SU-DHL-6 (cell line): ENCODE measurements around the gene TRDMT1.

Source experiments
- H2AFZ ChIP-seq: fragments of 200-600 bp; sonication (generic); 2 replicates; pipeline ENCODE4 v1.6.1; 2014; ENCODE audit warnings: low read depth, mild to moderate bottlenecking, moderate library complexity, mixed read lengths, antibody characterized with exemption, low read length; ENCODE audit not compliant: severe bottlenecking
- H3F3A ChIP-seq: fragments of 200-600 bp; shearing (Covaris generic); 2 replicates; pipeline ENCODE4 v1.6.0; 2016; ENCODE audit warnings: antibody characterized with exemption, mild to moderate bottlenecking; ENCODE audit not compliant: insufficient read depth
- H3K27ac ChIP-seq: fragments of 200-600 bp; sonication (generic); 2 replicates; pipeline ENCODE4 v1.5.1; 2016; ENCODE audit warnings: low read depth, mild to moderate bottlenecking, low read length, moderate library complexity, mixed read lengths
- H3K27me3 ChIP-seq: fragments of 200-600 bp; sonication (generic), shearing (Covaris generic); 2 replicates; pipeline ENCODE4 v1.6.0; 2014; ENCODE audit warnings: mild to moderate bottlenecking, low read length
- H3K36me3 ChIP-seq: fragments of 200-600 bp; sonication (generic); 2 replicates; pipeline ENCODE4 v1.6.1; 2014; ENCODE audit warnings: mild to moderate bottlenecking, low read length, mixed read lengths
- H3K4me2 ChIP-seq: fragments of 300-600, 200-600 bp; shearing (Covaris generic), sonication (generic); 2 replicates; pipeline ENCODE4 v1.6.0; 2014; ENCODE audit warnings: low read length, low read depth, mild to moderate bottlenecking; ENCODE audit not compliant: poor library complexity, severe bottlenecking
- H3K4me3 ChIP-seq: fragments of 200-600 bp; sonication (generic); 2 replicates; pipeline ENCODE4 v1.5.1; 2014; ENCODE audit warnings: antibody characterized with exemption, low read length, mild to moderate bottlenecking, mixed read lengths; ENCODE audit not compliant: insufficient read depth, poor library complexity, severe bottlenecking
- H3K79me2 ChIP-seq: fragments of 200-600 bp; sonication (generic); 2 replicates; pipeline ENCODE4 v1.6.1; 2014; ENCODE audit warnings: mild to moderate bottlenecking, low read length, moderate library complexity; ENCODE audit not compliant: insufficient read depth
- H3K9ac ChIP-seq: fragments of 200-600 bp; sonication (generic); 2 replicates; pipeline ENCODE4 v1.7.0; 2014; ENCODE audit warnings: mild to moderate bottlenecking, low read length
- H3K9me2 ChIP-seq: fragments of 200-600 bp; sonication (generic); replicated peaks from 2 replicates; pipeline ENCODE4 v1.6.1; 2014; ENCODE audit warnings: low read length; ENCODE audit not compliant: insufficient read depth
- H3K9me3 ChIP-seq: fragments of 200-600 bp; sonication (generic); 2 replicates; pipeline ENCODE4 v1.6.1; 2014; ENCODE audit warnings: low read length, mixed read lengths; ENCODE audit not compliant: insufficient read depth
- H4K20me1 ChIP-seq: fragments of 200-600 bp; sonication (generic); 2 replicates; pipeline ENCODE4 v1.6.1; 2014; ENCODE audit warnings: low read depth, mild to moderate bottlenecking, antibody characterized with exemption, low read length, moderate library complexity, mixed read lengths
- EZH2phosphoT487 ChIP-seq: fragments of 200-600 bp; sonication (generic), shearing (Covaris generic); conservative IDR thresholded peaks from 2 replicates; pipeline ENCODE4 v1.6.1; 2018; ENCODE audit warnings: mild to moderate bottlenecking, antibody characterized with exemption, low read length, moderate library complexity, mixed read lengths
- TF ChIP-seq, protein P1 (sequence below): fragments of 200-600 bp; sonication (generic); IDR thresholded peaks from one replicate; pipeline ENCODE4 v1.5.1; 2017; ENCODE audit warnings: antibody characterized with exemption, mild to moderate bottlenecking, low read length, moderate library complexity; ENCODE audit not compliant: insufficient read depth, poor library complexity, severe bottlenecking

Gene TRDMT1

DNA sequence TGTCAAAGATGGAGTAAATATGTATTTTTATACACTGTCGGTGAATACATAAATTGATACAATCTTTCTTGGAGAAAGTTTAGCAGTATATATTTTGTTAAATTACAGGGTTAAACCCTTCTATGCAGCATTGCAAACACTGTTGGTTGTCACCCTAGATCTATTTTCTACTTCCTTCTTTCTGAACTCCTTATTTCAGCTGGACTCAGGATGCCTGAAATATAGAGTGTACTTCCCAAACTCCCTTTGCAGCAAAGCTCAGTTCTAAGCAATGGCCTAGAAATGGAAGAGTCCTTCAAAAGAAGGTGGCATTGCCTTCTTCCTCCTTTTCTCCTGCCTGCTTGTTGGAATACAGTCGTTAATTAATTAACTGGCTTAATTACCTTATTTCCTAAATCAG is 92.4 kb downstream of the TRDMT1 start:
- no peaks in the 10 kb centered on the region for H3K27me3 ChIP-seq

DNA sequence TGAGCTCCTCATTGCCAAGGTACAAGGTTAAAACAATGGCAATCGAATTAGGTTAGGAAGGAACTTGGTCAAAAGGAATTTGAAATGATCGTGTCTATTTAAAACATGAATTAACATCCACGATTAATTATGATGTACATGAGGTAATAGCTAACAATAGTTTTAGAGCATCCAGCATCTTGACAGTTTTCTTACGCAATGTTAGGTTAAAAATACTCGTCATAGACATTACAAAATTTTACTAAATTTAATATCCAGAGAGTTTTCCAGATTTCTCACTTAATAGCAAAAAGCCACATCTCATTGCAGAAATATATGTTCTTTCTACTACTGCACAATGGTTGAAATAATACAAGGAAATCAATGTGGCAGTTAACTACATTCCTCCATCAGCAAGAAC is 94.5 kb downstream of the TRDMT1 start:
- TF ChIP-seq EZH2phosphoT487, result no peak
- TF ChIP-seq, protein P1, sequence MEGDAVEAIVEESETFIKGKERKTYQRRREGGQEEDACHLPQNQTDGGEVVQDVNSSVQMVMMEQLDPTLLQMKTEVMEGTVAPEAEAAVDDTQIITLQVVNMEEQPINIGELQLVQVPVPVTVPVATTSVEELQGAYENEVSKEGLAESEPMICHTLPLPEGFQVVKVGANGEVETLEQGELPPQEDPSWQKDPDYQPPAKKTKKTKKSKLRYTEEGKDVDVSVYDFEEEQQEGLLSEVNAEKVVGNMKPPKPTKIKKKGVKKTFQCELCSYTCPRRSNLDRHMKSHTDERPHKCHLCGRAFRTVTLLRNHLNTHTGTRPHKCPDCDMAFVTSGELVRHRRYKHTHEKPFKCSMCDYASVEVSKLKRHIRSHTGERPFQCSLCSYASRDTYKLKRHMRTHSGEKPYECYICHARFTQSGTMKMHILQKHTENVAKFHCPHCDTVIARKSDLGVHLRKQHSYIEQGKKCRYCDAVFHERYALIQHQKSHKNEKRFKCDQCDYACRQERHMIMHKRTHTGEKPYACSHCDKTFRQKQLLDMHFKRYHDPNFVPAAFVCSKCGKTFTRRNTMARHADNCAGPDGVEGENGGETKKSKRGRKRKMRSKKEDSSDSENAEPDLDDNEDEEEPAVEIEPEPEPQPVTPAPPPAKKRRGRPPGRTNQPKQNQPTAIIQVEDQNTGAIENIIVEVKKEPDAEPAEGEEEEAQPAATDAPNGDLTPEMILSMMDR, result no peak
- Histone ChIP-seq H3F3A (no peaks in the 10 kb centered on the region), H3K4me3 (no peak overlapping the region)

More for the DNA sequence above, 92.4 kb downstream of the TRDMT1 start:
- H3K9me2 ChIP-seq, result no peaks in the 10 kb centered on the region
- no peak for TF ChIP-seq EZH2phosphoT487
- TF ChIP-seq, protein P1, result no peak
- H3K36me3 ChIP-seq, result no peaks in the 10 kb centered on the region
- no peaks in the 10 kb centered on the region for H3K79me2 ChIP-seq
- H3K4me2 ChIP-seq, result no peak overlapping the region
- no peak overlapping the region for H2AFZ ChIP-seq
- H4K20me1 ChIP-seq, result no peaks in the 10 kb centered on the region
- no peak overlapping the region for H3K4me3 ChIP-seq
- H3F3A ChIP-seq, result no peaks in the 10 kb centered on the region
- H3K9me3 ChIP-seq, result no peaks in the 10 kb centered on the region
- H3K9ac ChIP-seq, result no peak overlapping the region
- H3K27ac ChIP-seq, result no peak overlapping the region

DNA sequence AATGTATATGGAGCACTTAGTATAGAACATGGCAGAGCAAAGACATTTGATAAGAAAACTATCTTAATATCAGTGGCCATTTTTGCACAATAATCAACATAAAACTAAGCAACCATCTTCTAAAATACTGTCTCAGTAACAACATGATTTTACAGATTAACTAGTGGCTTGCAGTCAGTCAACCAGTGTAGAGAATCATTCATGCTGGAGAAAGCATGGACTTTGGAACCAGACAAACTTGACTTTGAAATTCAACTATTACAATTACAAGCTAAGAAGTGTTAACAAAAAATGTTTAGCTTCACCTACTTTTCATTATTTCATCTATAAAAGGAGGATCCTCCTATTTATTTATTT is 99.6 kb downstream of the TRDMT1 start:
- Histone ChIP-seq H3K79me2 (no peaks in the 10 kb centered on the region), H3K9me3 (no peaks in the 10 kb centered on the region), H2AFZ (no peak overlapping the region), H3K9me2 (no peaks in the 10 kb centered on the region), H4K20me1 (no peaks in the 10 kb centered on the region), H3K36me3 (no peaks in the 10 kb centered on the region), H3K4me2 (no peak overlapping the region), H3F3A (no peaks in the 10 kb centered on the region), H3K4me3 (no peak overlapping the region), H3K9ac (no peak overlapping the region), H3K27me3 (no peaks in the 10 kb centered on the region), H3K27ac (no peak overlapping the region)
- no peak for TF ChIP-seq EZH2phosphoT487
- TF ChIP-seq, protein P1, result no peak

More for the DNA sequence above, 94.5 kb downstream of the TRDMT1 start:
- H2AFZ ChIP-seq, result no peak overlapping the region
- no peaks in the 10 kb centered on the region for H3K9me3 ChIP-seq
- H3K79me2 ChIP-seq, result no peaks in the 10 kb centered on the region
- H3K9me2 ChIP-seq, result no peaks in the 10 kb centered on the region
- H3K27me3 ChIP-seq, result no peaks in the 10 kb centered on the region
- H3K4me2 ChIP-seq, result no peak overlapping the region
- no peak overlapping the region for H3K9ac ChIP-seq
- H3K27ac ChIP-seq, result no peak overlapping the region
- H3K36me3 ChIP-seq, result no peaks in the 10 kb centered on the region
- no peaks in the 10 kb centered on the region for H4K20me1 ChIP-seq
